ENCODE measurements around the gene KIAA0825. TPM values are rescaled to one million over a fixed set of nuclear protein-coding genes. Genes with fewer than 3 reads are reported as not detected.
A peak's percentile ranks its signal among the peaks of the same experiment; 100 is the strongest.
"Not testable (repeated sequence)": the region's sequence is repeated elsewhere in the genome, so short reads cannot be mapped to it uniquely, and the experiment has no call there.

KIAA0825 gene
- total and polyA plus RNA-seq, 2 donors = 0.87 to 3.1 TPM

GRCh38 chr5:94174748-94175411, 443.5 kb downstream of the KIAA0825 start:
- WGBS = 96% methylated on average over 2 of the region's 2 CpGs
- no peaks in the 10 kb centered on the region for H3K9me3 ChIP-seq (ENCODE audit: control insufficient read depth in 2 of 2, insufficient read depth in 1 of 2, low read length in 1 of 2)
- no peak for DNase-seq (ENCODE audit: low read depth in 6 of 9, low spot score in 9 of 9)
- H3K4me3 ChIP-seq (ENCODE audit: low read length in 2 of 2) = no peak overlapping the region
- H3K36me3 ChIP-seq (ENCODE audit: control insufficient read depth in 2 of 2, insufficient read depth in 2 of 2, low read length in 1 of 2) = no peaks in the 10 kb centered on the region
- H3K4me1 ChIP-seq (ENCODE audit: control insufficient read depth in 2 of 2, insufficient read depth in 2 of 2, low read length in 2 of 2) = no peaks in the 10 kb centered on the region
- no peak overlapping the region for H3K27ac ChIP-seq (ENCODE audit: low read depth in 1 of 2, low read length in 1 of 2)
- no peaks in the 10 kb centered on the region for H3K27me3 ChIP-seq (ENCODE audit: control insufficient read depth in 2 of 2, insufficient read depth in 1 of 2, low read length in 1 of 2)

- Histone ChIP-seq H3K27me3 (ENCODE audit: control insufficient read depth in 2 of 2, insufficient read depth in 1 of 2, low read length in 1 of 2) (no peaks in the 10 kb centered on the region), H3K4me3 (ENCODE audit: low read length in 2 of 2) (no peak overlapping the region), H3K27ac (ENCODE audit: low read depth in 1 of 2, low read length in 1 of 2) (no peak overlapping the region), H3K36me3 (ENCODE audit: control insufficient read depth in 2 of 2, insufficient read depth in 2 of 2, low read length in 1 of 2) (no peaks in the 10 kb centered on the region), H3K9me3 (ENCODE audit: control insufficient read depth in 2 of 2, insufficient read depth in 1 of 2, low read length in 1 of 2) (no peaks in the 10 kb centered on the region), H3K4me1 (ENCODE audit: control insufficient read depth in 2 of 2, insufficient read depth in 2 of 2, low read length in 2 of 2) (no peaks in the 10 kb centered on the region)
- WGBS = 100% methylated on average over 1 of the region's 1 CpG
- DNase-seq (ENCODE audit: low read depth in 6 of 9, low spot score in 9 of 9) = no peak
These were observed 445.3 kb downstream of the KIAA0825 start for GRCh38 chr5:94173100-94173499.

DNA sequence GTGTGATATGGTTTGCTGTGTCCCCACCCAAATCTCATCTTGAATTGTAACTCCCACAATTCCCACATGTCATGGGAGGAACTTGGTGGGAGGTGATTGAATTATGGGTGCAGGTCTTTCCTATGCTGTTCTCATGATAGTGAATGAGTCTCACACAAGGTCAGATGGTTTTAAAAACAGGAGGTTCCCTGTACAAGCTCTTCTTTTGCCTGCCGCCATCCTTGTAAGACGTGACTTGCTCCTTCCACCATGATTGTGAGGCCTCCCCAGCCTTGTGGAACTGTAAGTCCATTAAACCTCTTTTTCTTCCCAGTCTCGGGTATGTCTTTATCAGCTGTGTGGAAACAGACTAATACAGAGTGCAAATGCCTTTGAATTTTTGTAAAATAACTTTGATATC, 447.3 kb downstream of the KIAA0825 start:
- not testable (repeated sequence) for H3K36me3 ChIP-seq (ENCODE audit: control insufficient read depth in 2 of 2, insufficient read depth in 2 of 2, low read length in 1 of 2); H3K27me3 ChIP-seq (ENCODE audit: control insufficient read depth in 2 of 2, insufficient read depth in 1 of 2, low read length in 1 of 2); DNase-seq (ENCODE audit: low read depth in 6 of 9, low spot score in 9 of 9); H3K4me3 ChIP-seq (ENCODE audit: low read length in 2 of 2); H3K9me3 ChIP-seq (ENCODE audit: control insufficient read depth in 2 of 2, insufficient read depth in 1 of 2, low read length in 1 of 2); H3K4me1 ChIP-seq (ENCODE audit: control insufficient read depth in 2 of 2, insufficient read depth in 2 of 2, low read length in 2 of 2); H3K27ac ChIP-seq (ENCODE audit: low read depth in 1 of 2, low read length in 1 of 2)
- WGBS = 98% methylated on average over 3 of the region's 3 CpGs

DNA sequence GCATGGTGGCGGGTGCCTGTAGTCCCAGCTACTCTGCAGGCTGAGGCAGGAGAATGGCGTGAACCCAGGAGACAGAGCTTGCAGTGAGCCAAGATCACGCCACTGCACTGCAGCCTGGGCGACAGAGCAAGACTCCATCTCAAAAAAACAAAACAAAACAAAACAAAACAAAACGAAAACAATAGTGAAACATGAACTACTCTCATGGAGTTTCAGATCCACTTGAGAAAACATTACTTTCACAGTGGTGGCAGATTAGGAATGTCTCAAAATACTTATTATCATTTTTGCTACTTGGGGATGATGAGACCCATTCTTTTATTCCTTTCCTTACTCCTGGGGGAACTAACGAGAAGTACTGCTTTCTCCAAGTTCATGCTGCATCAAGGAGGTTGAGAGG, 448.2 kb downstream of the KIAA0825 start:
- H3K9me3 ChIP-seq (ENCODE audit: control insufficient read depth in 2 of 2, insufficient read depth in 1 of 2, low read length in 1 of 2); H3K4me1 ChIP-seq (ENCODE audit: control insufficient read depth in 2 of 2, insufficient read depth in 2 of 2, low read length in 2 of 2); H3K27ac ChIP-seq (ENCODE audit: low read depth in 1 of 2, low read length in 1 of 2); H3K4me3 ChIP-seq (ENCODE audit: low read length in 2 of 2); H3K27me3 ChIP-seq (ENCODE audit: control insufficient read depth in 2 of 2, insufficient read depth in 1 of 2, low read length in 1 of 2); DNase-seq (ENCODE audit: low read depth in 6 of 9, low spot score in 9 of 9); H3K36me3 ChIP-seq (ENCODE audit: control insufficient read depth in 2 of 2, insufficient read depth in 2 of 2, low read length in 1 of 2): not testable (repeated sequence)
- WGBS = 97% methylated on average over 6 of the region's 6 CpGs

GRCh38 chr5:94168151-94168550, 450.3 kb downstream of the KIAA0825 start:
- H3K27ac ChIP-seq (ENCODE audit: low read depth in 1 of 2, low read length in 1 of 2) = no peak overlapping the region
- DNase-seq (ENCODE audit: low read depth in 6 of 9, low spot score in 9 of 9) = no peak
- no peaks in the 10 kb centered on the region for H3K9me3 ChIP-seq (ENCODE audit: control insufficient read depth in 2 of 2, insufficient read depth in 1 of 2, low read length in 1 of 2)
- no peaks in the 10 kb centered on the region for H3K36me3 ChIP-seq (ENCODE audit: control insufficient read depth in 2 of 2, insufficient read depth in 2 of 2, low read length in 1 of 2)
- H3K27me3 ChIP-seq (ENCODE audit: control insufficient read depth in 2 of 2, insufficient read depth in 1 of 2, low read length in 1 of 2) = no peaks in the 10 kb centered on the region
- H3K4me3 ChIP-seq (ENCODE audit: low read length in 2 of 2) = no peak overlapping the region
- WGBS = 98% methylated on average over 2 of the region's 2 CpGs
- no peaks in the 10 kb centered on the region for H3K4me1 ChIP-seq (ENCODE audit: control insufficient read depth in 2 of 2, insufficient read depth in 2 of 2, low read length in 2 of 2)

- no peaks in the 10 kb centered on the region for H3K9me3 ChIP-seq (ENCODE audit: control insufficient read depth in 2 of 2, insufficient read depth in 1 of 2, low read length in 1 of 2)
- no peak overlapping the region for H3K27ac ChIP-seq (ENCODE audit: low read depth in 1 of 2, low read length in 1 of 2)
- 96% methylated on average over 1 of the region's 1 CpG for WGBS
- no peak for DNase-seq (ENCODE audit: low read depth in 6 of 9, low spot score in 9 of 9)
- H3K4me1 ChIP-seq (ENCODE audit: control insufficient read depth in 2 of 2, insufficient read depth in 2 of 2, low read length in 2 of 2) = no peaks in the 10 kb centered on the region
- H3K36me3 ChIP-seq (ENCODE audit: control insufficient read depth in 2 of 2, insufficient read depth in 2 of 2, low read length in 1 of 2) = no peaks in the 10 kb centered on the region
- H3K4me3 ChIP-seq (ENCODE audit: low read length in 2 of 2) = no peak overlapping the region
- no peaks in the 10 kb centered on the region for H3K27me3 ChIP-seq (ENCODE audit: control insufficient read depth in 2 of 2, insufficient read depth in 1 of 2, low read length in 1 of 2)
These were observed 456.6 kb downstream of the KIAA0825 start for GRCh38 chr5:94161801-94162200.

- Histone ChIP-seq H3K4me3 (ENCODE audit: low read length in 2 of 2) (no peak overlapping the region), H3K9me3 (ENCODE audit: control insufficient read depth in 2 of 2, insufficient read depth in 1 of 2, low read length in 1 of 2) (no peaks in the 10 kb centered on the region), H3K36me3 (ENCODE audit: control insufficient read depth in 2 of 2, insufficient read depth in 2 of 2, low read length in 1 of 2) (no peaks in the 10 kb centered on the region), H3K27me3 (ENCODE audit: control insufficient read depth in 2 of 2, insufficient read depth in 1 of 2, low read length in 1 of 2) (no peaks in the 10 kb centered on the region), H3K27ac (ENCODE audit: low read depth in 1 of 2, low read length in 1 of 2) (no peak overlapping the region), H3K4me1 (ENCODE audit: control insufficient read depth in 2 of 2, insufficient read depth in 2 of 2, low read length in 2 of 2) (no peaks in the 10 kb centered on the region)
- DNase-seq (ENCODE audit: low read depth in 6 of 9, low spot score in 9 of 9) = peak in 4 of 9 donors; percentile 1 to 16 (median 6)
- WGBS = 90% methylated on average over 4 of the region's 4 CpGs
These were observed 459.3 kb downstream of the KIAA0825 start for GRCh38 chr5:94159144-94159543.

GRCh38 chr5:94157704-94158539, 460.5 kb downstream of the KIAA0825 start:
- 96% methylated on average over 4 of the region's 4 CpGs for WGBS
- no peaks in the 10 kb centered on the region for H3K36me3 ChIP-seq (ENCODE audit: control insufficient read depth in 2 of 2, insufficient read depth in 2 of 2, low read length in 1 of 2)
- no peak for DNase-seq (ENCODE audit: low read depth in 6 of 9, low spot score in 9 of 9)
- no peaks in the 10 kb centered on the region for H3K9me3 ChIP-seq (ENCODE audit: control insufficient read depth in 2 of 2, insufficient read depth in 1 of 2, low read length in 1 of 2)
- no peaks in the 10 kb centered on the region for H3K4me1 ChIP-seq (ENCODE audit: control insufficient read depth in 2 of 2, insufficient read depth in 2 of 2, low read length in 2 of 2)
- no peak overlapping the region for H3K4me3 ChIP-seq (ENCODE audit: low read length in 2 of 2)
- H3K27ac ChIP-seq (ENCODE audit: low read depth in 1 of 2, low read length in 1 of 2) = no peak overlapping the region
- H3K27me3 ChIP-seq (ENCODE audit: control insufficient read depth in 2 of 2, insufficient read depth in 1 of 2, low read length in 1 of 2) = no peaks in the 10 kb centered on the region

DNA sequence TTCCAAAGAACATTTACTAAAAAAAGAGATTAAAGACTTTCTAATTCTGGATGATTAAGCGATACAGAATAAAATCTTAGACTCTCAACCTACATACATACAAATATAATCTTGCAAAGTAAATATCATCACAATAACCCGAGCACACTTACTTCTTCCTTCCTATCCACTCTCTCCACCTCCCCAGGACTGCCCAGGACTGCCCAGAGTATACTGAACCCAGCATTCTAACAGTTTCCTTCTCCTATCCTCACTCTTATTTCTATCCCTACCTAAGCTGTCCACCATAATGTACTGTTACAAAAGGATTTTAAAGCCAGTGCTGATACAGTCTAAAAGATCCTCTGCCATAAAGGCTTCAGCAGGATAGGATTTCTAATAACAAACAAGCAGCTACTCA, 463.7 kb downstream of the KIAA0825 start:
- Histone ChIP-seq H3K27ac (ENCODE audit: low read depth in 1 of 2, low read length in 1 of 2) (no peak overlapping the region), H3K4me1 (ENCODE audit: control insufficient read depth in 2 of 2, insufficient read depth in 2 of 2, low read length in 2 of 2) (no peaks in the 10 kb centered on the region), H3K36me3 (ENCODE audit: control insufficient read depth in 2 of 2, insufficient read depth in 2 of 2, low read length in 1 of 2) (no peaks in the 10 kb centered on the region), H3K4me3 (ENCODE audit: low read length in 2 of 2) (no peak overlapping the region), H3K27me3 (ENCODE audit: control insufficient read depth in 2 of 2, insufficient read depth in 1 of 2, low read length in 1 of 2) (no peaks in the 10 kb centered on the region), H3K9me3 (ENCODE audit: control insufficient read depth in 2 of 2, insufficient read depth in 1 of 2, low read length in 1 of 2) (no peaks in the 10 kb centered on the region)
- DNase-seq (ENCODE audit: low read depth in 6 of 9, low spot score in 9 of 9) = no peak
- 95% methylated on average over 2 of the region's 2 CpGs for WGBS

All from thymus (tissue), 11 donors.